Lower leg skin (tissue), 4 donors: ENCODE data around the gene KCNB1. TPM values are rescaled to one million over a fixed set of nuclear protein-coding genes. Genes with fewer than 3 reads are reported as not detected.

Experiments used
- DNase-seq, 2 donors: peaks; one replicate each; pipeline ENCODE4 v3.0.0-alpha.2; 2019; ENCODE audit warnings: low spot score in 2 of 2
- H3K4me3 ChIP-seq: fragments of 200-600 bp; sonication (generic); 2 replicates; pipeline ENCODE4 v1.5.1; 2017; ENCODE audit warnings: mild to moderate bottlenecking, low read depth; ENCODE audit not compliant: poor library complexity, severe bottlenecking
- POLR2A ChIP-seq, 2 donors: fragments of 450-650 bp; IDR thresholded peaks; one replicate each; pipeline ENCODE4 v1.6.1; 2016 to 2017; ENCODE audit warnings: antibody characterized with exemption in 2 of 2, mild to moderate bottlenecking in 1 of 2, moderate library complexity in 1 of 2
- WGBS, 2 donors: methylation state at CpG; one replicate each; pipeline ENCODE4 v1.1.5; 2018; 5-methylcytosine and 5-hydroxymethylcytosine counted together
- intact Hi-C: fragments of 100-400 bp; cut with DNase I; formaldehyde crosslinking; loops from one replicate; pipeline ENCODE4 v1.15.0; 2023; ENCODE audit warnings: low total_unique reads
- total RNA-seq, 4 donors: library from RNA; depleted of rRNA; stranded (reverse); fragments of >200 nt; gene quantifications; one replicate each; pipeline ENCODE4 v1.1.0, GENCODE V29; 2016
- TF ChIP-seq, protein P1 (sequence below), 3 donors: fragments of 450-650 bp; IDR thresholded peaks; one replicate each; pipeline ENCODE4 v1.5.1; 2016; ENCODE audit warnings: antibody characterized with exemption in 3 of 3, mild to moderate bottlenecking in 3 of 3, moderate library complexity in 2 of 3

The KCNB1 gene
- total RNA-seq, 4 donors from 2014 or later: 0.30 to 5.2 (median 0.81) TPM

DNA sequence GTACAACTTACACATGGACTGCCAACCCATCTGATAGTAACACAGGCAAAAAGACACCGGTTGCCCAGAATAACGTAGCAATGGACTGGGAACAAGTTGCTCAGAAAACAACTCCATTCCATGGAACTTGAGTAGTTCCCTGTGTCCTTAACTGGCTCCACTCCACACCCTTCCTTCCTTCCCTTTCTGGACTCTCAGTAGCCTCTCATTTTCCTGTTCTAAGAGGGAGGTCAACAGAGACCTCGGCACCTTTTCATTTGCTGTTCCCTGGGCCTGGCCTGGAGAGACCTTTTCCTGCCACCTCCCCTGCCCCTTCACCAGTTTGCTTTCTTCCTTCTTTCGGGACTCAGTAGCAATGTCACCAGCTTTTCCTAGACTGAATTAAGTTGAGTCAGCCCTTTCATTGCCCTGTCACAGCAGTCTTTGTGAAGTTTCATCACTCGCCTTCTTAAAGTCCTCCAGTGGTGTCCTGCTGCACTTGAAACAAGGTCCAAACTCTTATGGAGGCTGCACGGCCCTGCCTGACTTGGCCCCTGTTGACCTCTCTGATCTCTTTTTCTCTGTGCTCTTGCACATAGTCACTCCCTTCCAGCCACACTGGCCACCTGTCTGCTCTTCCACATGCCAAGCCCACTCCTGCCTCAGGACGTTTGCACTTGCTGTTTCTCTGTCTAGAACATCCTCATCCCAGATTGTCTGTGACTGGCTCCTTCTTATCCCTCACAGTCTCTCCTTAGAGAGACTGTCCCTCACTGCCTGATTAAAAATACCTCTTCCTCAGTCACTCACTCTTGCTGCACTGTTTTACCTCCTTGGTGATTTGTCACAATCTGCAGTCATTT, 90.8 kb downstream of the KCNB1 start:
- intact Hi-C loops: no loop called here
- no peak for TF ChIP-seq POLR2A (IDR thresholded peaks at IDR 0.05)
- TF ChIP-seq, protein P1, sequence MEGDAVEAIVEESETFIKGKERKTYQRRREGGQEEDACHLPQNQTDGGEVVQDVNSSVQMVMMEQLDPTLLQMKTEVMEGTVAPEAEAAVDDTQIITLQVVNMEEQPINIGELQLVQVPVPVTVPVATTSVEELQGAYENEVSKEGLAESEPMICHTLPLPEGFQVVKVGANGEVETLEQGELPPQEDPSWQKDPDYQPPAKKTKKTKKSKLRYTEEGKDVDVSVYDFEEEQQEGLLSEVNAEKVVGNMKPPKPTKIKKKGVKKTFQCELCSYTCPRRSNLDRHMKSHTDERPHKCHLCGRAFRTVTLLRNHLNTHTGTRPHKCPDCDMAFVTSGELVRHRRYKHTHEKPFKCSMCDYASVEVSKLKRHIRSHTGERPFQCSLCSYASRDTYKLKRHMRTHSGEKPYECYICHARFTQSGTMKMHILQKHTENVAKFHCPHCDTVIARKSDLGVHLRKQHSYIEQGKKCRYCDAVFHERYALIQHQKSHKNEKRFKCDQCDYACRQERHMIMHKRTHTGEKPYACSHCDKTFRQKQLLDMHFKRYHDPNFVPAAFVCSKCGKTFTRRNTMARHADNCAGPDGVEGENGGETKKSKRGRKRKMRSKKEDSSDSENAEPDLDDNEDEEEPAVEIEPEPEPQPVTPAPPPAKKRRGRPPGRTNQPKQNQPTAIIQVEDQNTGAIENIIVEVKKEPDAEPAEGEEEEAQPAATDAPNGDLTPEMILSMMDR (IDR thresholded peaks at IDR 0.05): no peak
- no peak for DNase-seq
- WGBS, 2 donors: 68 to 72% methylated on average over 7 of the region's 7 CpGs
- H3K4me3 ChIP-seq: no peak overlapping the region

DNA sequence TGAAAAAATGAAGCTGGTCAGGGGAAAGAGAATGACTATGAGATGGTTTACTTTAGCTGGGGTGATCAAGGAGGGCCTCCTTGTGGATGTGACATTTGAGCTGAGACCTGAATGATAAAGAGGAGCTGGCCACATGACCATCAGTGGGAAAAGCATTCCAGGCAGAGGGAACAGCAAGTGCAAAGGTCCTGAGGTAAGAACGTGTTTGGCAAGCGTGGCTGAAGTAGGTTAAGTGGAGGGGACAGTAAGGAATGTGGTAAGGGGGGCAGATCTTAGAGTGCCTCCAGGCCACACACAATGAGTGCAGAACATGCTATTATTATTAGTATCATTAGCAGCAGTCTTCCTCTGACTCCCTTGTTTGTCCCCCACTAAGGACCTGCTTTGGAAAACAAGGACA, 92.6 kb downstream of the KCNB1 start:
- 88% methylated on average over 2 of the region's 2 CpGs for WGBS, 2 donors
- TF ChIP-seq, protein P1 (IDR thresholded peaks at IDR 0.05): no peak
- no peak for TF ChIP-seq POLR2A (IDR thresholded peaks at IDR 0.05)
- no peak for DNase-seq
- intact Hi-C loops: no loop called here
- no peak overlapping the region for H3K4me3 ChIP-seq

DNA sequence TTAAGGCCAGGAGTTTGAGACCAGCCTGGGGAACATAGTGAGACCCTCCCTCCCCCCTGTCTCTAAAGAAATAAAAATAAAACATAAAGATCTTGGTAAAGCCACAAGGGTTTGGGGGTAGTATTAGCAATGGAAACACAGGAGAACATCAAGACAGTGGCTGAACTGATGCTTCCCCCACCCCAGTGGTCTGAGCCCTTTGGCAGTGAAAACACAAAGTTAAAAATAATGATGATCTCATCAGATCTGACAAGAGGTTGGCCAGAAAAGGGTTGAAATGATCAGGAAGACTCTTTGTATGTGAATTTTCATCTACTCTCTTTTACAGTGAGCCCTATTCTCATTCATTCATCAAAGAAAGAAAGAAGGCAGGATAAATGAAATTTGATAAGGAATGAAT, 93.7 kb downstream of the KCNB1 start:
- intact Hi-C loops: no loop called here
- no peak overlapping the region for H3K4me3 ChIP-seq
- no peak for DNase-seq
- TF ChIP-seq POLR2A (IDR thresholded peaks at IDR 0.05): no peak
- TF ChIP-seq, protein P1 (IDR thresholded peaks at IDR 0.05): no peak

DNA sequence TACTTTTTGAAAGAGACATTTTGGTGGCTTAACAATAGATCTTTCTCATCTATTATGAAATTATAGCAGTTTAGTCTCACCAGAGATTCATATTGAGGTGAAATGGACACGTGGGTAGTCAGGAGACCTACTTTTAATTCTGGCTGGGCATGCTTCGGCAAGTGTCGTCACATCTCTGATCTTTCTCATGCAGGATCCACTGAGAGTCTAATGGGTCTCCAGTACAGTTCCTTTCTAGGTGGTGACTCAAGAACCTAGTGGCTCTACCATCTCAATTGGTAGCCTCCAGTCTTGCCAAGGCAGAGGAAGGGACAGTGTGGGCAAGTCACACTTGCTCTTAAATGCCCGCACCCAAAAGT, 94.9 kb downstream of the KCNB1 start:
- TF ChIP-seq, protein P1 (IDR thresholded peaks at IDR 0.05): no peak
- no peak for TF ChIP-seq POLR2A (IDR thresholded peaks at IDR 0.05)
- H3K4me3 ChIP-seq: no peak overlapping the region
- WGBS, 2 donors: 87% methylated on average over 4 of the region's 4 CpGs
- intact Hi-C loops: no loop called here
- no peak for DNase-seq

DNA sequence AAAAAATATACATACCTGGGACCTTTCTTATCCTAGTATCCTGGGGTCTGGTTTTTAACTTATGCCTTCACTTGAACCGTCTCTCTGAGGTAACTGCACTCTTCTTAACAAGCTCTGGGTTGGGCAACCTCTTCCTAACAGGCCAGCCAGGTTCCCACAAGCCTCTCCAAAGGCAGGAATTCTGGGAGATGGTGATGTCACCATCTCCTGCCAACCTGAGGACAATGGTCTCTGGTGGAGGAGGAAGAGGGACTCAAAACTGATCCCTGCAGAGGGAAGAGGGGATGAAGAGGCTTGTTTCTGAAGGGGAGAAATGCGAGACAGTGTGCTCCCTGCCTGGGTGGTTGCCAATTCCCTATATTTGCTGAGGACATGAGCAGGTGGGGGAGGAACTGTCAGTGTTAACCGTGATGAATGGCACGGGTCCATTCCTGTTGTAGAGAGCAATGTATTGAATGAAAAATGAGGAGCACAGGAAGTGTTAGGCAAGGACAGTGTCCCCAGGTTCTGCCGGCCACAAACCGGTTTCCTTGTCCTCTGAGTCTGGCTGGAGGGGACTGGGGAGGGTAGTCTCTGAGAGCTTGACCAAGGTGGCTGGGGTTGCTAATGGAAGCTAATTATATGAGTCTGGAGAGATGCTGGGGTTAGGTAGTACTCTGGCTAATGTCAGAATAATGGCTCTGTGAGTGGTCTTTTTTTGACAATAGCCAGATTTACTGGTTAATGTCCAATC, 95.5 kb downstream of the KCNB1 start:
- WGBS, 2 donors: 44 to 59% methylated on average over 6 of the region's 6 CpGs
- no peak overlapping the region for H3K4me3 ChIP-seq
- no peak for TF ChIP-seq POLR2A (IDR thresholded peaks at IDR 0.05)
- TF ChIP-seq, protein P1 (IDR thresholded peaks at IDR 0.05): no peak
- no peak for DNase-seq
- intact Hi-C loops: no loop called here
